ENCODE results near the gene ATP4B.
A peak's percentile ranks its signal among the peaks of the same experiment; 100 is the strongest.
"Not testable (repeated sequence)": the region's sequence is repeated elsewhere in the genome, so short reads cannot be mapped to it uniquely, and the experiment has no call there.

ATP4B gene

DNA sequence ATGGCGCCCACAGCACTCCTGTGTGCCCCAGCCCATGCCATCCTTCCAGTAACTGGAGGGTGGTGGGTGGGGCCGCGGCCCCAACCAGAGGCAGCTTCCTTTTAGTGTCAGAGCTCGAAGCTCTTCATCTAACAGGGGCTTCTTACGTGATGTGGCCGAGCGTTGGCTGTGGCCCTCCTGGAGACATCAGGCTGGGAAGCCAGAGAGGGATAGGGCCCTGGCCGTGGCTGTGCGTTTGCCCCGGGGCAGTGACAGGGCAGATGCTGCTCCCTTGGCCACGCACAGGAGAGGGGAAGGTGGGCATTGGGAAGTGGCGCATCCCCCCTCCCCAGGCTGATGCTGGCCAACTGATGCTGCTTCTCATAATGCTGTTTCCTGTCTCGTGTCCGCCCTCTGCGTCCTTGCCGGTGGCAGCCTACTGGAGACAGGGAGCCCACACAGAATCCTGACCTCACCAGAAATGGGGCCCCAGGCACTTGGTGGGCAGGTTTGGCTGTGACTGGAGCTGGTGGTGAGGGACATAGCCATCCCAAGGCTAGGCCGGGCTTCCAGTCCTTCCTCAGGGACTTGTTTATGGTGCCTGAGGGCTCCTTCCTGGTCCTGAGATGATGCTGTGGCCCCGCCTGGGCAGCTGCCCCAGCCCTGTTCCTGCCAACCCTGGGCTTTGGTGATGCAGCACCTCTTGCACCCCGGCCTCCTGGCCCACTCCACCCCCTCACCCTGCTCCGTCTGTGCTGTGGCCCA lies 34.3 kb downstream of the ATP4B start:
- no peak for DNase-seq

DNA sequence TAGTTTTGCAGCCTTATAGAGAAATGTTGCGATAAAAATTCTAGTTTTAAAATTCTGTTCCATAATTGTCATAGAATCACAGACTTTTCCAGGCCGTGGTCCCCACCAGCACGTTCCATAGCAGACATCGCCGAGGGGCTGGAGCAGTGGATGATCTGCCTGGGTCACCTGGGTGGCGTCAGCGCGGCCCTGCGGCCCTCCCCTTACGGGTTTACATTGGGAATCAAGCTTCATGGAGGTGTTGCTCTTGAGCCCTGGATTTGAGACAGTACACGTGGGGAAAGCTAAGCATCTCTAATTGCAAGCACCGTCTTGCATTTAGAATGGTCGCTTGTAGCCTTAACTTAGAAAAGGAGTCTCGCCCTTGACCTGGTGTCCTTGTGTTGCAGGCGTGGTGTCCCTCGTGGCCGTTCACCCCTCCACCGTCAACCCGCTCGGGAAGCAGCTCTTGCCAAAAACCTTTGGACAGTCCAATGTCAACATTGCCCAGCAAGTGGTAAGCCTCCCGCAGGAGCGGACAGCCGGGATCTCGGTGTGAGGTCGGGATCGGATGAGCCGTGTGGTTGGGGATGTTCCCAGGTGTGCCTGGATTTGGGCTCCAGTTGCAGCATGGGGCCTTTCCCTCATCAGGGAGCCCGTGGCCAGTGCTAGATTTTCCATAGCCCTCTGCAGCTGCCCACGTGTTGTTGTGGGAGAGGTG lies 35.1 kb downstream of the ATP4B start:
- no peak for DNase-seq

- DNase-seq = not testable (repeated sequence)
Measured at GRCh38 chr13:113621986-113622550, 35.9 kb downstream of the ATP4B start.

DNA sequence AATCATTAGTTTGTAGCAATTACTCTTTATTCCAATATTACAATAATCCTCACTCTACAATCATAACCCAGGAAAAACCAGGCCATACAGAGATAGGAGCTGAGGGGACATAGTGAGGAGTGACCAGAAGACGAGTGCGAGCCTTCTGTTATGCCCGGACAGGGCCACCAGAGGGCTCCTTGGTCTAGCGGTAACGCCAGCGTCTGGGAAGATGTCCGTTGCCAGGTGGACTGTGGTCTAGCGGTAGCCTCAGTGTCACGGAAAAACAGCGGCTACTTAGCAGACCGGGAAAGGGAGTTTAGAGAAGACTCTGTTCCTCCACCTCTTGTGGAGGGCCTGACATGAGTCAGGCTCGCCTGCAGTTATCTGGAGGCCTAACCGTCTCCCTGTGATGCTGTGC lies 36.5 kb downstream of the ATP4B start:
- DNase-seq = not testable (repeated sequence)

GRCh38 chr13:113621046-113621445 lies 37.0 kb downstream of the ATP4B start:
- DNase-seq = no peak

- no peak for DNase-seq
Measured at GRCh38 chr13:113620036-113620796, 37.8 kb downstream of the ATP4B start.

DNA sequence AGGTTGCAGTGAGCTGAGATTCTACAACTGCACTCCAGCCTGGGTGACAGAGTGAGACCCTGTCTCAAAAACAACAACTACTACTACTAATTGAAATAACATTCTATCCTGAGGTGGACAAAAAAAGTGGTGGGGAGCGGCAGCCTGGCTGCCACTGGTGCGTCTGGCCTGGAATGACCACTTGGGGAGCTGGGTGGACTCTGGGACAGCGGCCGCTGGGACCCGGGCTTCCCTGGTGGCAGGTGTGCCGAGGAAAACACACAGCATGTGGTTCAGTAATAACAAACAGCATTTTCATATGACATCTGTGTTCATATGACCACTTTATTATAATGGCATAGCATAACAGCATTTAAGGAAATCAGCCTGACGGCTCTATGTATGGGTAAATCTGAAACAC lies 39.5 kb downstream of the ATP4B start:
- DNase-seq = no peak

DNA sequence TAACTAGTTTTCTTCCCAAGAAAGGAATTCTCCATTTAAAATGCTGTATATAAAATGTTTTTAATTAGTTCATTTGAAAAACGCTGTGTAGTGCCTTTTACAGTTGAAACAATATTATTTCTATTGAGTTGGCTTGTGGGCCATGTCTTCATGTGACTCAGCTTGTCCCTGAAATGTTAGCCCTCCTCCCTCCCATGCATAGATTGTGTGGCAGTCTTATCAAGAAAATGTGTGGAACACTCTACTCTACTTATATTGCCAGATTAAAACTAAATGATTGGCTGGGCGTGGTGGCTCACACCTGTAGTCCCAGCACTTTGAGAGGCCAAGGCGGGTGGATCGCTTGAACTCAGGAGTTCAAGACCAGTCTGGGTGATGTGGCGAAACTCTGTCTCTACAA lies 40.0 kb downstream of the ATP4B start:
- DNase-seq = no peak

- DNase-seq = peak; percentile 51
Measured at GRCh38 chr13:113616991-113617749, 40.8 kb downstream of the ATP4B start.

- DNase-seq = no peak
Measured at GRCh38 chr13:113616281-113616906, 41.6 kb downstream of the ATP4B start.

- no peak for DNase-seq
Measured at GRCh38 chr13:113613789-113614379, 44.1 kb downstream of the ATP4B start.

DNA sequence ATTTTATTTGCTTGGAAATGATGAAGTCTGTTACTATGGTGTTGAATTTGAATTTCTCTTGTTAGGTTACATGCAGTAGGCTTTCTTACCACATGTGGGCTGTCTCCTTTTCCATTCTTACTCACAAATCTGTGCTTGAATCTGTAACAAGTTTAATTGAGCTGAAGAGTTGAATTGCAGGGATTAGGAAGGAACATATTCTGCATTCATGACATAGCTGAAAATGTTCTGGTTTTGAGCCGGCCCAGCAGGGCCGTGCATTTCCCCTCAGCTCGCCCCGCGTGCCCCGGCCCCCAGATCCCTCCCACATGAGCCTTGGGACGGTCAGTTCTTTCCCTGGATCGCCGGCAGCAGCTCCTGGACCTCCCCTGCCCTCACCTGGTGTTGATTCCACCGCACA lies 45.4 kb downstream of the ATP4B start:
- no peak for DNase-seq

GRCh38 chr13:113611996-113612395 lies 46.0 kb downstream of the ATP4B start:
- no peak for DNase-seq

DNA sequence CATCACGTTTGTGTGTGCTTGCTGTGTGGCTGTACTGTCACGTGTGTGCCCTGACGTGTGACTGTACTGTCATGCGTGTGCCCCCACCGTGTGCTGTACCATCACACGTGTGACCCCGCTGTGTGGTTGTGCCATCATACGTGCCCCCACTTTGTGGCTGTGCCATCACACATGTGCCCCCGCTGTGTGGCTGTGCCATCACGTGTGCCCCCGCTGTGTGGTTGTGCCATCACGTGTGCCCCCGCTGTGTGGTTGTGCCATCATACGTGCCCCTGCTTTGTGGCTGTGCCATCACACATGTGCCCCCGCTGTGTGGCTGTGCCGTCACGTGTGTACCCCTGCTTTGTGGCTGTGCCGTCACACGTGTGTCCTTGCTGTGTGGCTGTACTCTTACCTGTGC lies 47.7 kb downstream of the ATP4B start:
- no peak for DNase-seq

- DNase-seq = no peak
Measured at GRCh38 chr13:113609616-113610015, 48.4 kb downstream of the ATP4B start.

DNA sequence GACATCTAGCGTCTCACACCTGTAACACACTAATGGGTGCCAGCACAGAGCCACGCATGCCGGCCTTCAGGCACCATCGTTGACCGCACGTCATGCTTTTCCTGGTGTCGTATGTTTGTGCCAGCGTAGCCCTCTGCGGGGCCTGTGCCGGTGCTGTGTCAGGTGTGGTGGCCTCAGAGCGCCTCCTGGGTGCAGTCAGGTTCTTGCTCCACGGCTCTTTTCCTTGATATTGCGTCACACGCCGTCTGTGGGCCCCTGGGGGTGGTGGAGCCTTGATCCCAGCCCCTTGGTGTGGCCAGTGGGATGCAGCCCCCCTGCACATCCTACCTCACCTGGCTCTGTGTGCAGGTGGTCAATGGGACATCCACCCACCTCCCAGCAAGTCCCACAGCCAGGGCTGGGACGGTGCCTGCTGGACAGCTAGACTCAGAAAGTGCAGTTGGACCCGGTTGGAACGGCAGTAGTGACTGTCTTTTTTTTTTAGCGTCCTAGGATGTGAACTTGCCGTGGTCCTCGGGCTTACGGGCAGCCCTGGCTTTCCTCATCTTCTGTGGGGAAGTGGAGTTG lies 48.9 kb downstream of the ATP4B start:
- no peak for DNase-seq

- no peak for DNase-seq
Measured at GRCh38 chr13:113607889-113608635, 49.9 kb downstream of the ATP4B start.

GRCh38 chr13:113607056-113607888 lies 50.7 kb downstream of the ATP4B start:
- no peak for DNase-seq

- DNase-seq = no peak
Measured at GRCh38 chr13:113605866-113606438, 52.0 kb downstream of the ATP4B start.

Data from NCI-H345 (cell line).